Progenitor cell of endocrine pancreas (in vitro differentiated cells): ENCODE data around the gene PRKCH. TPM values are rescaled to one million over a fixed set of nuclear protein-coding genes. Genes with fewer than 3 reads are reported as not detected.

Experiments used
- DNase-seq: peaks from one replicate; pipeline ENCODE4 v3.0.0; 2021; ENCODE audit warnings: low spot score; ENCODE audit not compliant: unreplicated experiment
- H3K27ac Mint-ChIP-seq: 2 replicates; pipeline ENCODE4 v1.8.0; 2021; ENCODE audit warnings: mild to moderate bottlenecking, moderate library complexity, mixed read lengths
- H3K27me3 Mint-ChIP-seq: 2 replicates; pipeline ENCODE4 v1.8.0; 2021; ENCODE audit warnings: mixed read lengths
- H3K36me3 Mint-ChIP-seq: 2 replicates; pipeline ENCODE4 v1.8.0; 2022; ENCODE audit warnings: mixed read lengths; ENCODE audit not compliant: insufficient read depth
- H3K4me1 Mint-ChIP-seq: 2 replicates; pipeline ENCODE4 v1.8.0; 2021; ENCODE audit warnings: low read depth, mixed read lengths
- H3K4me3 Mint-ChIP-seq: 2 replicates; pipeline ENCODE4 v1.8.0; 2021; ENCODE audit warnings: low read depth, mild to moderate bottlenecking, moderate library complexity, mixed read lengths
- H3K9me3 Mint-ChIP-seq: 2 replicates; pipeline ENCODE4 v1.8.0; 2021; ENCODE audit warnings: low read depth, mixed read lengths
- total RNA-seq: library from RNA; stranded (reverse); gene quantifications from 2 replicates; pipeline ENCODE4 v1.2.1, GENCODE V29; 2021
- TF ChIP-seq, protein P1 (sequence below): fragments of 200-600 bp; sonication (generic); IDR thresholded peaks from one replicate; pipeline ENCODE4 v1.5.0; 2021; ENCODE audit warnings: antibody characterized with exemption, mild to moderate bottlenecking; ENCODE audit not compliant: unreplicated experiment

The PRKCH gene
- total RNA-seq, 1 donor from 2014 or later = 4.5 TPM

DNA sequence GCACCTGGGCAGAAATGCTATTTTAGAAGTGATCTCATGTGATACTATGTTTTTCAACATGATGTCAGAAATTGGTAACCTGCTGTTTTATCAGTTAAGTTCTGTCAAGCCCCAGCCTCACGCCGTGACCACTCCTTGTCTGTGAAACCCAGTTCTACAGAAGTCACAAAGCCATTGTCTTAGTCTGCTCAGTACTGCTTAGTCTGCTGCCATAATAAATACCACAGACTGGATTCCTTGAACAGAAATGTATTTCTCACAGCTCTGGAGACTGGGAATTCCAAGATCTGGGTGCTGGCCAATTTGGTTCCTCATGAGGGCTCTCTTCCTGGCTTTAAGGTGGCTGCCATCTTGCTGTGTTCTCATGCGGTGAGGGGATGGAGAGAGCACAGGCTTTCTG, 176.9 kb downstream of the PRKCH start:
- no peaks in the 10 kb centered on the region for H3K27me3 Mint-ChIP-seq
- TF ChIP-seq, protein P1, sequence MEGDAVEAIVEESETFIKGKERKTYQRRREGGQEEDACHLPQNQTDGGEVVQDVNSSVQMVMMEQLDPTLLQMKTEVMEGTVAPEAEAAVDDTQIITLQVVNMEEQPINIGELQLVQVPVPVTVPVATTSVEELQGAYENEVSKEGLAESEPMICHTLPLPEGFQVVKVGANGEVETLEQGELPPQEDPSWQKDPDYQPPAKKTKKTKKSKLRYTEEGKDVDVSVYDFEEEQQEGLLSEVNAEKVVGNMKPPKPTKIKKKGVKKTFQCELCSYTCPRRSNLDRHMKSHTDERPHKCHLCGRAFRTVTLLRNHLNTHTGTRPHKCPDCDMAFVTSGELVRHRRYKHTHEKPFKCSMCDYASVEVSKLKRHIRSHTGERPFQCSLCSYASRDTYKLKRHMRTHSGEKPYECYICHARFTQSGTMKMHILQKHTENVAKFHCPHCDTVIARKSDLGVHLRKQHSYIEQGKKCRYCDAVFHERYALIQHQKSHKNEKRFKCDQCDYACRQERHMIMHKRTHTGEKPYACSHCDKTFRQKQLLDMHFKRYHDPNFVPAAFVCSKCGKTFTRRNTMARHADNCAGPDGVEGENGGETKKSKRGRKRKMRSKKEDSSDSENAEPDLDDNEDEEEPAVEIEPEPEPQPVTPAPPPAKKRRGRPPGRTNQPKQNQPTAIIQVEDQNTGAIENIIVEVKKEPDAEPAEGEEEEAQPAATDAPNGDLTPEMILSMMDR = no peak
- no peaks in the 10 kb centered on the region for H3K9me3 Mint-ChIP-seq
- H3K27ac Mint-ChIP-seq = no peak overlapping the region
- DNase-seq = no peak
- H3K4me1 Mint-ChIP-seq = peaks cover 1% of the 10 kb centered on the region
- H3K36me3 Mint-ChIP-seq = no peaks in the 10 kb centered on the region
- no peak overlapping the region for H3K4me3 Mint-ChIP-seq

DNA sequence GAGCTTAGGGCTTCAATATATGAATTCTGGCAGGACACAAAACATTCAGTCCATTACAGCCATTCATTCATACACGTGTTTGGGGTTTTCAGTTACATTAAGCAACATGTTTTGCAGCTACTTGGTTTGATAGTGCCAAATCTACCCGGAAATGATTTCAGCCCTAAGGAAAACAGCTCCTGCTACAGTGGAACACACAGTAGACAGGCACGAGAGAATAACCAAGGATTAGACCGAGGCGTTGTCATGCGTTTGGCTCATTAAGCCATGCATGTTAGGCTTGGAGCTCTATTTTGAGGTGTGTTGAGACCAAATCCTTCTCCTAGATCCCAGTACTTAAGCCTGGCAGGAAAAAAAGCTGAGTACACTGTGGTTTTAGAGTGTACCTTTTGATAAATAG, 177.4 kb downstream of the PRKCH start:
- Mint-ChIP-seq H3K4me1 (peaks cover 2% of the 10 kb centered on the region), H3K36me3 (no peaks in the 10 kb centered on the region)
- TF ChIP-seq, protein P1 = no peak

DNA sequence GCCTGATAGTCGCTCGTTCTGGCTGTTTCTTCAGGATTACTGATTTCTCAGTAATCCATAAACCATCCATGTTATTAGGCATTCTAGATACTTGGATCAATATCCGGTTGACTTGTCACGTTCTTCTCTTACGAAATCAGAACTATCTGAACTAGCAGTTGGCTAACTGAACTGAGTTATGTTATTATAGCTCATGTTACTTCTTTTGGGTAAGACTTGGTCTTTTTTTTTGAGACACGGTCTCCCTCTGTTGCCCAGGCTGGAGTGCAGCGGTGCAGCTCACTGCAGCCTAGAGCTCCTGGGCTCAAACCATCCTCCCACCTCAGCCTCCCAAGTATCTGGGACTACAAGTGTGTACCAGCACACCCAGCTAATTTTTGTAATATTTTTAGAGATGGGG, 178.6 kb downstream of the PRKCH start:
- H3K4me1 Mint-ChIP-seq = peaks cover 2% of the 10 kb centered on the region
- no peak for DNase-seq
- no peaks in the 10 kb centered on the region for H3K36me3 Mint-ChIP-seq
- H3K4me3 Mint-ChIP-seq = no peak overlapping the region
- H3K27ac Mint-ChIP-seq = no peak overlapping the region
- no peaks in the 10 kb centered on the region for H3K9me3 Mint-ChIP-seq
- TF ChIP-seq, protein P1 = no peak
- no peaks in the 10 kb centered on the region for H3K27me3 Mint-ChIP-seq

More for the DNA sequence above, 177.4 kb downstream of the PRKCH start:
- DNase-seq = no peak
- Mint-ChIP-seq H3K4me3 (no peak overlapping the region), H3K27me3 (no peaks in the 10 kb centered on the region), H3K9me3 (no peaks in the 10 kb centered on the region), H3K27ac (no peak overlapping the region)

DNA sequence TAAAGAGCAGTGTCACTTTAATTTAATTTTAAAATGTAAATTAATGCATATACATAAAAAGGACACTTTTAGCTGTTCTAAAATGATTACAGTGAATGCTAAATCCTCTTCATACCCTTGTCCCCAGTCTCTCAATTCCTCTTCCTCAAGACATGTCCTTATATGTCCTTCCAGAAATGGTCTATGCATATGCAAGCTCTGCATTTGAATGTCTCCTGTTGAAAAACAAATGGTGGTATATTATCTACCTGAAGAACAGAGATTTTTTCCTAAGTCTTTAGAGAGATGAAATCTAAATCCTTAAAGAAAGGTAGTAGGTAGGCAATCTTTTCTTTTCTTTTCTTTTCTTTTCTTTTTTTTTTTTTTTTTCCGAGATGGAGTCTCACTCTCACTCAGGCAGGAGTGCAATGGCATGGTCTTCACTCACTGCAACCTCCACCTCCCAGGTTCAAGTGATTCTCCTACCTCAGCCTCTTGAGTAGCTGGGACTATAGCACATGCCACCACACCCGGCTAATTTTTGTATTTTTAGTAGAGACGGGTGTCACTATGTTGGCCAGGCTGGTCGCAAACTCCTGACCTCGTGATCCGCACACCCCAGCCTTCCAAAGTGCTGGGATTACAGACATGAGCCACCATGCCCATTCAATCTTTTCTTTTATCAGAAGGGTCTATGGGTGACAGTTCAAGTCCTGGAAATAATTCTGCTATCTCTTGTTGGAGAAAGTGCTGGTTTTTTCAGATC, 180.5 kb downstream of the PRKCH start:
- no peak for DNase-seq
- Mint-ChIP-seq H3K4me3 (no peak overlapping the region), H3K36me3 (no peaks in the 10 kb centered on the region), H3K4me1 (peaks cover 2% of the 10 kb centered on the region), H3K27me3 (no peaks in the 10 kb centered on the region), H3K9me3 (no peaks in the 10 kb centered on the region), H3K27ac (no peak overlapping the region)
- TF ChIP-seq, protein P1 = no peak

DNA sequence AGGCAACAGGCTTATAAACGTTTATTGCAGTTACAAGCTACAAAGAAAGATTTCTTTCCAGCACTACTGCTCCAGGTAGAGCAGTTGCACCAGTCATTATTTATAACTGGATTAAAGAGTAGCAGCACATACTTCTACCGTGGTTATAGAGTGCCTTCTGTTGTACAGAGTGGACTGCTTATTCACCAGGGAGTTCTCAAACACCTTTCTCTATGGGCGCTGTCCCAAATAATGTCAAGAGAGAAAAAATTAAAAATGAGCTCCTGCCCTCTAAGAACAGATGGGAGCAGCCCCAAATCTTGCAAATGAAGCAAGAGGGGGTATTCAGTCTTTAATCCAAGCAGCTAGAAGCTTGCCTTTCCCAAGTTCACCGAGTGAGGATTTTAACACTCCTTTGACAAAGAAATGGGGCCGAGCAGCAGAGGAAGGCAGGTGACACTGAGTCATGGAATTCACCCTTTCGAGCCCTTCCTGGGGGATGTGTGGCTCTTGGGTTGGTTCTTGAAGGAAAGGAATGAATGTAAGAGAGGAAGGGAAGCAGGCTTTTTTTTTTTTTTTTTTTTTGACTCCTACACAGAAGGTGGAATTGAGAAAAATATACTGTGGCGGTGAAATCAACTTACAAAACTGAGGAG, 181.2 kb downstream of the PRKCH start:
- DNase-seq = no peak
- H3K27ac Mint-ChIP-seq = no peak overlapping the region
- H3K4me3 Mint-ChIP-seq = no peak overlapping the region
- peaks cover 2% of the 10 kb centered on the region for H3K9me3 Mint-ChIP-seq
- TF ChIP-seq, protein P1 = no peak
- H3K4me1 Mint-ChIP-seq = peaks cover 2% of the 10 kb centered on the region
- H3K36me3 Mint-ChIP-seq = no peaks in the 10 kb centered on the region
- peaks cover 2% of the 10 kb centered on the region for H3K27me3 Mint-ChIP-seq
